ENCODE measurements around the gene CALN1. TPM values are rescaled to one million over a fixed set of nuclear protein-coding genes. Genes with fewer than 3 reads are reported as not detected.

The CALN1 gene
- total and polyA plus RNA-seq, 7 donors, result 0.01 to 0.06 (median 0.02) TPM; not detected in 2

DNA sequence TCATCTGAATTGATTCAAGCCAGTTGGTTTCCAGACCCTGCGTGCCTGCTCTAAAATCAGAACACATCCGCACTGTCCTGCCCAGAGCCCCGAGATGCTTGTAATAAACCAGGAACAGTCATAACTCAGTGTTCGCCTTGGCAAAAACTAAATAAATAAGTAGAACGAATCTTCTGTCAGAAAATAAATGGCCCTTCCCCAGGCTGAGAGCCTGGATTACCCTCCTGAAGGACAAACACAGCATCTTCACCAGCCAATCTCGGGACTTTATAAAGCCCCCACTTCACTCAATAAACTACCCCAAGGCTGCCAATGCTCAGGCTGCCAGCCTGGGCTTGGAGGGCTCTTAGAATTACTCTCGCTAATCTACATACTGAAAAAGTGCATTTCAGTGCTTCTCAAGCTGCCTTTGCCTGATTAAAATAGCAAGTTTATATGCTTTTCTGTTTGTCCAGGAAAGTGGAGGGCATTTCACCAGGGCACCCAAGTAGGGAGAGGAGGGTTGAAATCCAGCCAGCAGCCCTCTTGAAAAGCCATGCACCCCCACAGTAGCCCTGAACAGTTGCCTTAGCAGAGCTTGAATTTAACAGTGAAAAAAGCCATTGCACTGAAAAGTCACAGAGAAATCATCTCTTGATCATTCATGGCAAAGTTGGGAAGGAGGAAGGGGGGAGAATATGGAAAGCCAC lies 136.6 kb downstream of the CALN1 start:
- Histone ChIP-seq H3K4me3 (no peak overlapping the region), H3K4me1 (no peaks in the 10 kb centered on the region)

DNA sequence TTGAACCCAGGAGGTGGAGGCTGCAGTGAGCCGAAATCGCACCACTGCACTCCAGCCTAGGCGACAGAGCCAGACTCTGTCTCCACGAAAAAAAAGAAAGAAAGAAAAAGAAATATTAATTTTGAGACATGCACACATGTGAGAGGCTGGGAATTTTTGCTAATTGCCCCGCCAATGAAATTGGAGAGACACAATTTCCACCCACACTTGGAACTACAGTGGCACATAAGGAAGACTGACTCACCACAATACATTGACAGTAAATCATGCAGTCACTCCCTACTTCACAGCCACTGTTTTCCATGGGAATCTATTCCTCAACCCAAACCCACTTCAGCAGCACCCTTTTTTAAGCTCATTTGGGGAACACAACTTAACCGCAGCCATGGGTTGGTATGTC lies 139.7 kb downstream of the CALN1 start:
- 94 to 95% (median 94%) methylated on average over 5 to 6 of the region's 6 CpGs for WGBS, 3 donors
- Histone ChIP-seq H3K9me3 (peaks cover 7% of the 10 kb centered on the region), H3K27me3 (ENCODE audit: insufficient read depth in 3 of 3, low read length in 2 of 3) (no peaks in the 10 kb centered on the region)

More for the DNA sequence above, 136.6 kb downstream of the CALN1 start:
- WGBS, 3 donors, result 81 to 90% (median 88%) methylated on average over 7 of the region's 7 CpGs
- ATAC-seq, result no peak
- no peak overlapping the region for H3K27ac ChIP-seq
- H3K36me3 ChIP-seq (ENCODE audit: insufficient read depth in 1 of 2, low read depth in 1 of 2), result no peaks in the 10 kb centered on the region
- intact Hi-C loops (cut with DNase I), result no loop called here
- no peak for TF ChIP-seq CTCF (IDR thresholded peaks at IDR 0.05)
- no peaks in the 10 kb centered on the region for H3K27me3 ChIP-seq (ENCODE audit: insufficient read depth in 3 of 3, low read length in 2 of 3)
- no peak for DNase-seq
- peaks cover 5% of the 10 kb centered on the region for H3K9me3 ChIP-seq

DNA sequence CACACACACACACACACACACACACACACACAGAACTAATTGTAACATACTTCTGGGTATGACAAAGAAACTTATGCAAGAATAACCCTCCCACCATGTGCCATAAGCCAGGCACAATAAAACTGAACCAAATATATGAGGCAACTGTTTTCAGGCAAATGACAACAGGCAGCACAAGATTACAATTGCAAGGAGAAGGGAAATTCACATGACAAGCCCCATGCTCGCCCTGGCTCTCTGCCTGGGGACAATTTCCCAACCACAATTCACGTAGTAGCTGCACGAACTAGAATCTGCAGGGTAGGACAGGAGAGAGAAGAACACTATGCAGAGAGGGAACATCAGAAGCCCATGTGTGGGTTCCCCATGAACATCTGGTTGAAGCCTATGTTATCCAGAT lies 143.3 kb downstream of the CALN1 start:
- peaks cover 2% of the 10 kb centered on the region for H3K9me3 ChIP-seq
- DNase-seq (no peak), ATAC-seq (no peak)
- peaks cover 0 to 2% (median 0%) of the 10 kb centered on the region in 3 donors for H3K27me3 ChIP-seq (ENCODE audit: insufficient read depth in 3 of 3, low read length in 2 of 3)
- no peaks in the 10 kb centered on the region for H3K36me3 ChIP-seq (ENCODE audit: insufficient read depth in 1 of 2, low read depth in 1 of 2)
- H3K4me1 ChIP-seq, result no peaks in the 10 kb centered on the region
- no peak overlapping the region for H3K27ac ChIP-seq
- intact Hi-C loops (cut with DNase I), result no loop called here
- no peak overlapping the region for H3K4me3 ChIP-seq
- TF ChIP-seq CTCF (IDR thresholded peaks at IDR 0.05), result no peak
- 67 to 80% (median 67%) methylated on average over 3 of the region's 3 CpGs for WGBS, 3 donors

More for the DNA sequence above, 139.7 kb downstream of the CALN1 start:
- no peak for ATAC-seq
- Histone ChIP-seq H3K4me3 (no peak overlapping the region), H3K36me3 (ENCODE audit: insufficient read depth in 1 of 2, low read depth in 1 of 2) (no peaks in the 10 kb centered on the region), H3K27ac (no peak overlapping the region), H3K4me1 (no peaks in the 10 kb centered on the region)
- no peak for DNase-seq
- no peak for TF ChIP-seq CTCF (IDR thresholded peaks at IDR 0.05)
- intact Hi-C loops (cut with DNase I), result no loop called here

DNA sequence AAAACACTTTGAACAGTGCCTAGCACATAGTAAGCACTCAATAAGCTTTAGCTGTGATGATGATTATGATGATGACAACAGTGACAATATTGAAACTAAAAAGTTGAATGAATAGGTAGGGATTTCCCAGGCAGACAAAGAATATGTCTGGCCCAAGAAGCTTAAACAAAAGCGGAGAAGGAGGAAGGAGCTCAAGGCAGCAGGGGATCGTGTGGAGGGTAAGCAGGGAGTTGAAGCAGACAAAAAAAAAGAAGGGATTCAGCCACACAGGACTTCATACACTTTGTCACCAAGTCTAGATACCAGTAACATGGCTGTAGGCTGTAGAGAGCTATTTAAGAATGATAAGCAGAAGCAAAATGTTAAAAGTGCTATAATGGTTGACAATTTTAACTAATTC lies 144.0 kb downstream of the CALN1 start:
- H3K27me3 ChIP-seq (ENCODE audit: insufficient read depth in 3 of 3, low read length in 2 of 3), result peaks cover 0 to 5% (median 0%) of the 10 kb centered on the region in 3 donors
- intact Hi-C loops (cut with DNase I), result no loop called here
- H3K4me3 ChIP-seq, result no peak overlapping the region
- WGBS, 3 donors, result 79 to 83% (median 82%) methylated on average over 2 of the region's 2 CpGs
- no peaks in the 10 kb centered on the region for H3K36me3 ChIP-seq (ENCODE audit: insufficient read depth in 1 of 2, low read depth in 1 of 2)
- DNase-seq (no peak), ATAC-seq (no peak)
- TF ChIP-seq CTCF (IDR thresholded peaks at IDR 0.05), result no peak
- no peaks in the 10 kb centered on the region for H3K4me1 ChIP-seq
- peaks cover 2% of the 10 kb centered on the region for H3K9me3 ChIP-seq
- H3K27ac ChIP-seq, result no peak overlapping the region

Data from psoas muscle (tissue), 8 donors.